GM19467 (cell line): ENCODE measurements around the gene EDIL3.
"Not testable (repeated sequence)": the region's sequence is repeated elsewhere in the genome, so short reads cannot be mapped to it uniquely, and the experiment has no call there.

ENCODE experiments used
- ATAC-seq: cut with Tn5 transposase; IDR thresholded peaks from one replicate; pipeline ENCODE4 v1.9.1; 2021; ENCODE audit warnings: mild to moderate bottlenecking, moderate library complexity; ENCODE audit not compliant: unreplicated experiment

The EDIL3 gene

DNA sequence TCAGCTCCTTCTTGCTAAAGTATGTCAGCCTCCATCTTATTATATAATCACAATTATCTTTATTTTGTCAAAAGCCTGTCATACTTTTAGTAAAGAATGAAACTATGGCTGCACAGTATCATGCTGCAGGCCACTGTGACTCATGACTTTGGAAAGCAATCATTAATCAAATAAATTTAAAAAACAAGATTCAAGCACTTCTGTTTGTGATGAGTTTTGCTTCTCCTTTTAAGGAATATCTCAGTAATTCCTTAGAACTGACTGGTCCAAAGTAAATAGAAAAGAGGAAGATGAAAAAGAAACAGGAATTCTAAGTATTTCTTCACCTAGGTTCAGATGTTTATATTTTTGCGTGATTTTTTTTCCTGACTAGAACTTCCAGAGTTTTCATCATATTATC, 83.1 kb downstream of the EDIL3 start:
- ATAC-seq, result no peak

DNA sequence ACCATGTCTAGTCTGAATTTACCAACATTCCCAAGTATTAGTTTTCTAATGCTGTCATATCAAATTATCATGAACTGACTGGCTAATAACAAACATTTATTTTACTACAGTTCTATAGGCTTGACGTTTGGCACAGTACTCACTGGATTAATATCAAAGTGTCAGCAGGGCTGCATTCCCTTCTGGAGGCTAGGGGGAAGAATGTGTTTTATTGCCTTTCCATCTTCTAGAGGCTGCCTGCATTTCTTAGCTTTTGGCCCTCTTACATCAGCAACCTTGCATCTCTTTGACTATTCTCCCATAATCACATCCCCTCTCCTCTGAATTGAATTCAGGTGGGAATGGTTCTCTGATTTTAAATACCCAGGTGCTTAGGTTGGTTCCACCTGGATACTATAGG, 84.7 kb downstream of the EDIL3 start:
- ATAC-seq, result no peak

GRCh38 chr5:84298628-84299027, 86.1 kb downstream of the EDIL3 start:
- ATAC-seq, result no peak

GRCh38 chr5:84297641-84298040, 87.0 kb downstream of the EDIL3 start:
- ATAC-seq, result not testable (repeated sequence)

DNA sequence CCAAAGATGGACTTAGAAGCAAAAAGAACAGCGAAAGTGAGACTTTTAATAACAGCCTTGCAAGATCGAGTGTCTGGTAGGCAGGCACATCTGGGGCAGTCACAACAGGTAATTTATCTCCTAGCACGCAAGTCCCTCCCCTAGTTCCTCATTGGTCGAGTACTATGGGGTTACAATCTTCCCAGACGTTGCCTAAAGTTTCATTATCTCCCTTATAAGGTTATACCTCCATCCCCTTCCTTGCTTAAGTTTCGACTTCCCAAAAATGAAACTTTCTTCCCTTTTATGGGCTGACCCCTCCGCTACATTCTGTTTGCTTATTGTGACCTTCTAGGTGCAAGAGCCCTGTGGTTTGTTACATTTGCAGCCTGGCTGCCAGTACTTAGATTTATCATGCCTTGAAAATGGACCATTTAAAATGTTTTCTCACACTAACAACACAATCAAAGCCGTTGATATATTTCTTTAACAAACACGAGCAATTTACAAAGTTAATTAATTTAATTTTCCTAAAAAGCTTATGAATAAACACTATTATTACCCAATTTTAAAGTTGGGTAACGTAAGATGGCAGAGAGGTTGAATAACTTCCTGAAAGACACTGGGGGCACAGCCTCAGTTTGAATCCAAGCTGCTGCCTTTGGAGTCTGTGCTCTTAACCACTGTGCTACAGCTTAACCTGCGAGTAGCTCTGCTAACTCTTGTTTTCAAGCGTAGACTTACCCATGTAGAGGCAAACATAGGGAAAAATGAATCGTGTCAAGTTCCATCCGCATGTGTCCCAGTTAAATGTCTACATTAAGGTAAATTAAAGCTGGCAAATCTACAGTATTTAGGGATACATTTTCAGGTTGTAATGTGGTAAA, 91.7 kb downstream of the EDIL3 start:
- no peak for ATAC-seq

DNA sequence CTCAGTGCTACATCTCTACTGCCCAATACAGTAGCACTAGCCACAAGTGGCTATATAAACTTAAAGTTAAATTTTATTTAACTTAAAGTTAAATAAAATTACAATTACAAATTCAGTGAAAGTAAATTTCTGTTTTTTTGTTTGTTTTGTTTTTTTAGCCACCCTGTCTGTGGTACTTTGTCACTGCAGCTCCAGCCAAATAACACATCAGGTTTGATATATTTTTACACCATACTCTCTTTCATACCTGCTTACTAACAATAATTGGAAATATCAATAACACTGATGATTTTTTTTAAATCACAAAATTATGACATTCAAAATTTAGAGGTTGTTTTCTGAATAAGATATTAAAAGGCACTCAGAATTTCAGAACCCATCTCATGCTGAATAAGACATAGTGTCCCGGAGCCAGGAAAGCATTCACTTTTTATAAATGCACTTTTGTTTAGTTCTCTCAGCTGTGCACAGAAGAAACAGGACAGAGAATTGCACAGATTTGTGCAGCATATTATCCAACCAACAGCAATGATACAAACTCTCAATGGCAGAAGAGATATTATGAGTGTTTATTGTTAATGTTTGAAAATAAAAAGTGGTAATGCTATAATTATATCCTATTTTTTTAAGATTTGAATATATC, 92.6 kb downstream of the EDIL3 start:
- ATAC-seq, result no peak

DNA sequence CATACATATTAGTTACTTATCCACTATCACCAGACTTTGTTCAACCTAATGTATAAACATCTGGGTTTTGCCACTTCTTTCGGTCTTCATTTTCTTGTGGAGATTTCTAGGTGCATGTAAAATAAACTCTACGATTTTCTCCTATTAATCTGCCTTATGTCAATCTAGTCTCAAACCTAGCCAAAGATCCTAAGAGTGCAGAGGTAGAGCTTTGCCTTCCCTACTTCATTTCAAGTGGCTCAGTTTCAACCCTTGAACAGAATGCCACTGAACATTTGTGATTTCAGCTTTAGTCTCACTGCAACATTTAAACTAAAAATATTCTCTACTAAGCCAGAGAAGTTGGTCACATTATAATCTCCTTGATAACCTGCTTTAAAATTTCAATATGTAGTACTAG, 94.0 kb downstream of the EDIL3 start:
- ATAC-seq, result no peak

DNA sequence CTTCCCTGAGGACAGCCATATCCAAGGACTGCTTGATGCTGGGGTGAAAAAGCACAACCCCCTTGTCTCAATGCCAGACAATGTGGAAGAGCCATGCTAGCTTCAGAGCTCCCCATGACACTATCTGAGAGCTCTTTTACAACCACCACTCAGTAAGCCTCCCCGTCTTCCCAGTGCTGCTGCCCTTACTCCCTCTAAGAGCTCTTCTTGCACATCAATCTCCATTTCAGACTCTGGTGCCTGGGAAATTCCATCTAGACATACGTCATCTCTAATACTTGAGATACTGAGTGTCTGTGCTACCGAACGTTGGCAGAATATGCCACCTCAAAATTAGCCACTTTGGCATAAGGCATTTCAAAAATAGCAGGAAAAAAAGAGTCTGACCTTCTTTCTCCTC, 94.5 kb downstream of the EDIL3 start:
- no peak for ATAC-seq

- ATAC-seq, result peak; percentile 78
Observed at GRCh38 chr5:84287951-84288350, 96.7 kb downstream of the EDIL3 start.

DNA sequence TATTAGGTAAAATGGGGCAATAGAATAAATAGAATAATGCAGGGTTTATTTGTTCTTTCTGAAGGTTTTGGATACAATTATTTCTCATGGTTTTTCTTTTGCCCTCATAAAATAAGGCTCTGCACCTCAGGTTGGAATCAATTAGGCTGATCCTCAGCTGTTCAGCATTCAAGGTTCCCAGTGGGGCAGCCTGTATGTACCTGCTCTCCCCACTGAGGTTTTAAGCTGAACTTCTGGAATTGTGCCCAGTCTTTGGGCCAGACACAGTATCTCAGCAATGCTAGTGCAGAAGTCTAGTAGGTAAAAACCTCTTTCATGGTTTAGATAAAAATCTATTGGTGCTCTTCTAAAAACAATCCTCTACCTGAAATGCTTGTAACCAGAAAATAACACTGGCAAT, 98.0 kb downstream of the EDIL3 start:
- ATAC-seq, result no peak

DNA sequence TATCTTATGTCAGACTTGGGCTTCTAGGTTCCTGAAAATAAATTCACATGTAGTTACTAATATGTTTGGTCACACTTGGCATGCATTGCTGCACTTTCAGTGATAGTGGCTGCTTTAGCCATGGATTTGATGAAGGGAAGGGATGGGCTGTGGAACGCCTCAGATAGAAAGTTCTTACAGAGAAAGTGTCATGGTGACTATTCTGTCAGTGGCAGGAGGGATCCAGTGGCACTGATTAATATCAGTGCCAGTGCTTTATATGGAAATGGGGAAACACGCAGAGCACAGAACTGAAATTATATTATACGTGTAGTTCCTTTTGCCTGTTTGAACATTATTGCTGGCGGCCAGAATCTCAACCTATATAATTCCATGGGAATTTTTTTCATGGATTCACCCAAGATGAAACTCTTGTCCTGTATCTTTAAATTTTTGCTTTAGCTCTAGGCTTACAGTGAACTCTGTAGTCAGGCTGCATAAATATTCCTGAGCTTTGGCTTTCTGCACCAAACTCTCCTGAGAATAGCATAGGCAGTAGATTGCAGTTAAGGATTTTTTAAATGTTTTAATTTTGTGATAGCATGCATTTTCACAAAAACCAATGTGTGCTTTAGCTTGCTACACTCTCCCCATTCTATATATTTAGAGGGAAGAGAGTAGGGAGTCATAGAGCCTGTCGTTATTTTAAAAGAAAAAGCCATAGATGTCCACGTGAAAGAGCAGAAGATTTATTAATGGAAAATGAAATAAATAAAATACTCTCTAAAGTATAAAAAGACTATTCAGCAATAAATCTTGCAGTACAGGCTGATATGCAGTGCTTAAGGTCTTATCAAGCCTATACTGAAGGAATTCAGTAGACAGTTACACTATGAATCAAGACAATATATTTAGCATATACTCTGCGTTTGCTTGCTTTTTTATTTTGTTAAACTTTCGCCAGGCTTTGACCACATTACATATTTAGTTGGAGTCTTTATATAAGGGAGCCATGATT, 98.7 kb downstream of the EDIL3 start:
- ATAC-seq, result no peak

GRCh38 chr5:84281383-84281782, 103.3 kb downstream of the EDIL3 start:
- ATAC-seq, result no peak

GRCh38 chr5:84279234-84279633, 105.4 kb downstream of the EDIL3 start:
- no peak for ATAC-seq

- no peak for ATAC-seq
Observed at GRCh38 chr5:84275609-84276008, 109.1 kb downstream of the EDIL3 start.

- ATAC-seq, result peak; percentile 52
Observed at GRCh38 chr5:84274585-84275468, 109.9 kb downstream of the EDIL3 start.

- no peak for ATAC-seq
Observed at GRCh38 chr5:84273517-84273883, 111.2 kb downstream of the EDIL3 start.

DNA sequence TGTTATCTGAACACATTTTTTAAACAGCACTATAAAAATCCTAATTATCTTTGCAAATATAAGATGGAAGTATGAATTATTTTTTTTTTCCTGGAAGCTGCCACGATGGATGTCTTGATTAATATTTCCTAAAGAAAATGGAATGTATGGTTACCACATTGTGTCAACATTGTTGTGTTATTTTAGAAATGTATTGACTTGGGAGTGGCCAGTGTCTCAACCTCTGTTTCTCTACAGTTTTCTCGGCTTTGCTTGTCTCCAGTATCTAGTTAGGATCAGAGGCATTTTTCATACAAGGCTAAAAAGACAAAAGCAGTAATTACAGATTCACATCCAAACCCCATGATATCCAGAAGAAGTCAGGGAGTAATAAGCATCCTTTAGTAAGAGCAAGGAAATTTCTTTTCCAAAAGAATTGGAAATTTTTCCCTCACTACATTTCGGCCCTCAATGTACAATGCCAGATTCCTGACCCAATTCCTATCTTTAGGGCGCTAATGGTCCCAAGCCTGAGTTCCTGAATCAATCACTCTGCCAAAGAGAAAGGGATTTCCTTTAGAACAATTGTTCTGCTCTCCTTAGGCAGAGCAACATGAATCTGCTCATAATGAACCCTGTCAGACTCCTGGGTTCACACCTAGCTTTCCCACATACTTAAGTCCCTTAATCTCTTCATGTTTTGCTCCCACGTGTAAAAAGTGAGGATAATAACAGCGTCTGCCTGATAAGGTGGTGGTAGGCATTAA, 111.7 kb downstream of the EDIL3 start:
- no peak for ATAC-seq

DNA sequence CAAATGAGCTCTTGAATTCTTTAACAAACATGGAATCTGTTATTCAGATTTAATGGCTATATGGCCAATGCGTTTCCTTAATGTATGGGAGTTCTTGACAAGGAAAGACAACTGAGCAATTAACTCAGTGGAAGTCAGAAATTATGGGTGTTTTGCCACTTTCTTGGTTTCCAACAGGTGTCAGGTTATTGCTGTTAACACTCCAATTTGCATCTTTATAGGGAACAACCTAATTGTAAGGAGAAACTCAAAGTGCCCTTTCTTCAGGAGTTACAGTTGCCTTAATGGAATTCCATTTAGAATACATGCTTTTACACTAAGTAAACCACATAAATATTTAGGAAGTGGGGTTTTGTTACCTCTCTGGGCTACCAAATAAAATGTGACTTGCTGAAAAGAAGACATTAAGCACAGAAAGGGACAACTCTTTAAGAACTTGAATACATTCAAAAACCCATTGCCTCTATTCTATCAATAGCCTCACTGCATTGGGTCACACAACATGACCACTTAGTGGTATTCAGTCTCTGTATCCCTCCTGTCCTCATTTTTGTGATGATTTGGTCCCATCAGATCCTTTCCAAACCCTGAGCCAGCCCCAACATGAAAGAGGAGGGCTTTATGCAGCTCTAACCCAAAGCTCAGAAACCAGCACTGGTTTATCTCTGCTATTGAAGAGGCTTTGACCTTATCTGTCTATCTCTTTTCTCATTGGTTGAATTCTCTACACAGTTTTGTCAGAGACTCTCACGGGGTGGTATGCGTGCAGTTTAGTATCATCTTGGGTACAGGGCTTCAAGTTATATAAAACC, 118.7 kb downstream of the EDIL3 start:
- ATAC-seq, result no peak

DNA sequence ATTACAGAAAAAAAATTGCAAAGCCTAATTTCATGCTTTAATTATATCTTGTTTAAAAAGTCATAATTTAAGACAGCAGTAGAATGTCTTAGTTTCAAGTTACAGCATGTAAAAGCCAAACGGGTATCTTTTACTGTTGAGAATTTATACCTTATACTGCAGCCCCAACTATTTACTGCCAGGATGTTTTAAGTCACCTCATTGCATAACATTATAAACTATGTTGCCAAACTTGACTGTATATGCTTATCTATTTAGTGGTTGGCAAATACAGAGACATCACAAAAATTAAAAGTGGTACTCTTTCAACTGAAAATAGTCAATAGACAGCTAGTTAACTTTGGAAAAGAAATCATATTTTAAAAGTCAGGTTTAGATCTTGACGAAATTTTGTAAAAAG, 119.5 kb downstream of the EDIL3 start:
- no peak for ATAC-seq
